GM12891 (cell line): Measurements from ENCODE around the gene SLCO2B1.

ENCODE experiments used
- POLR2A ChIP-seq: IDR thresholded peaks from 2 replicates; pipeline ENCODE4 v1.6.1; 2011; ENCODE audit warnings: low read depth, low read length, control low read depth
- POLR2AphosphoS5 ChIP-seq: IDR thresholded peaks from 2 replicates; pipeline ENCODE4 v1.6.1; 2011; ENCODE audit warnings: low read depth, low read length, control low read depth
- SPI1 ChIP-seq: IDR thresholded peaks from 2 replicates; pipeline ENCODE4 v1.6.1; 2011; ENCODE audit warnings: low read depth, low read length, control low read depth

DNA sequence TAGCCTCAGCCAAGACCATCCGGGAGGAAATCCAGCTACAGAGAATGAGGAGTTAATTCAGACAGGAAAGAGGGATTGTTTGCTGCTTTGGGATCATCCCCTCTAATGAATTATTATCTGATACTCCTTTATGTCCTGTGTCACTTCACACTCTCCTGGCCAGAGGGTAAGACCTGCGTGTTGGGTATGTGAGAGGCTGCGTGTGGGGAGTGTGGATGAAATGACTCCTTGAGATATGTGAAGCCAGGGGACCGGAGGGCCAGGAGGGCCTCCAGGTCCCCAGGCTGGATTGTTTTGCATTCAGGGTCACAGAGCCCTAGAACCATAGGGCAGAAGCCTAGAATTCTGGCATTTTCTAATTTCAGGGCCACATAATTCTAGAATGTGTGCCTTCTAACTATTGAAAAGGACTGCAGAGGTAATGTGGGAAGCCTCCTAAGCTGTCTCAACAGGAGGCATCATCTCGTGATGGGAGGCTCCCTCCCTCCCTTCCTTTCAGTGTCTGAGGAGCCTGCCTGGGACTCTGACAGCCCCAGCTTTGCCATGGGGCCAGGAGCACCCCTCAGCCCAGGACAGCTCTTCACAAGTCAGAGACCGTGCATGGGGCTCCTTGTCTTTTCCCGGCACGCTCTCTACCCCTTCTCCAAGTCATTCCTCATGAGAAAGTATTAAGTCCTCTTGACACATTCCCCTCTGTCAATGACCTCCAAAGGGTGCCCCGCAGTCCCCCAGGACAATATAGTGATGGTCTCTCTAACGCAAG, 93.3 kb downstream of the SLCO2B1 start:
- TF ChIP-seq POLR2AphosphoS5 = no peak
- no peak for TF ChIP-seq POLR2A
- TF ChIP-seq SPI1 = no peak
